Gastroesophageal sphincter (tissue), 4 donors: ENCODE data around the gene SORL1-AS1.

Experiments
- ATAC-seq: fragments of 150-250 bp; one replicate; pipeline ENCODE4 v1.9.1; 2016; ENCODE audit warnings: mild to moderate bottlenecking, moderate library complexity
- H3K27ac ChIP-seq, 4 donors: fragments of 200-600 bp; sonication (generic) in 3 of 4; 1 replicate in 3 of 4; 2 replicates in 1 of 4; pipeline ENCODE4 v1.5.1; 2016 to 2019
- H3K27me3 ChIP-seq: fragments of 200-600 bp; sonication (generic); one replicate; pipeline ENCODE4 v1.5.1; 2019
- H3K36me3 ChIP-seq, 2 donors: fragments of 200-600 bp; sonication (generic); one replicate each; pipeline ENCODE4 v1.5.1; 2019; ENCODE audit warnings: control low read depth in 1 of 2
- H3K4me1 ChIP-seq, 3 donors: fragments of 200-600 bp; sonication (generic); 1 replicate in 2 of 3; 2 replicates in 1 of 3; pipeline ENCODE4 v1.5.1; 2016 to 2019; ENCODE audit warnings: control low read depth in 2 of 3
- H3K4me3 ChIP-seq, 2 donors: fragments of 200-600 bp; sonication (generic); one replicate each; pipeline ENCODE4 v1.5.1; 2019; ENCODE audit warnings: mild to moderate bottlenecking in 1 of 2, moderate library complexity in 1 of 2
- H3K9me3 ChIP-seq, 3 donors: fragments of 200-600 bp; sonication (generic); one replicate each; pipeline ENCODE4 v1.5.1; 2017 to 2019; ENCODE audit warnings: control low read depth in 2 of 3
- EP300 ChIP-seq: sonication (generic); formaldehyde crosslinking; IDR thresholded peaks from one replicate; pipeline ENCODE4 v1.6.1; 2017; ENCODE audit warnings: antibody characterized with exemption, mild to moderate bottlenecking
- POLR2A ChIP-seq, 2 donors: fragments of 450-650 bp; IDR thresholded peaks; one replicate each; pipeline ENCODE4 v1.6.1; 2017; ENCODE audit warnings: antibody characterized with exemption in 2 of 2, mild to moderate bottlenecking in 2 of 2, moderate library complexity in 1 of 2
- POLR2AphosphoS5 ChIP-seq: sonication (generic); formaldehyde crosslinking; IDR thresholded peaks from one replicate; pipeline ENCODE4 v1.6.1; 2017; ENCODE audit warnings: antibody characterized with exemption
- WGBS, 2 donors: methylation state at CpG; one replicate each; pipeline ENCODE4 v1.1.5; 2018; ENCODE audit warnings: low coverage in 1 of 2; 5-methylcytosine and 5-hydroxymethylcytosine counted together
- TF ChIP-seq, protein P1 (sequence below), 4 experiments: fragments of 200-600 bp in 2 of 4; fragments of 450-650 bp in 2 of 4; sonication (generic) in 1 of 4; IDR thresholded peaks; one replicate each; pipeline ENCODE4 v1.5.1; 2017 to 2019; ENCODE audit warnings: antibody characterized with exemption in 4 of 4, mild to moderate bottlenecking in 2 of 4, moderate library complexity in 2 of 4

The SORL1-AS1 gene

GRCh38 chr11:121437686-121438078 lies 15.1 kb downstream of the SORL1-AS1 start:
- H3K27me3 ChIP-seq, result no peaks in the 10 kb centered on the region
- no peak for ATAC-seq
- H3K4me1 ChIP-seq, result peaks cover 0 to 8% (median 0%) of the 10 kb centered on the region in 3 donors
- H3K4me3 ChIP-seq, result no peak overlapping the region
- no peak overlapping the region for H3K27ac ChIP-seq
- TF ChIP-seq, protein P1, sequence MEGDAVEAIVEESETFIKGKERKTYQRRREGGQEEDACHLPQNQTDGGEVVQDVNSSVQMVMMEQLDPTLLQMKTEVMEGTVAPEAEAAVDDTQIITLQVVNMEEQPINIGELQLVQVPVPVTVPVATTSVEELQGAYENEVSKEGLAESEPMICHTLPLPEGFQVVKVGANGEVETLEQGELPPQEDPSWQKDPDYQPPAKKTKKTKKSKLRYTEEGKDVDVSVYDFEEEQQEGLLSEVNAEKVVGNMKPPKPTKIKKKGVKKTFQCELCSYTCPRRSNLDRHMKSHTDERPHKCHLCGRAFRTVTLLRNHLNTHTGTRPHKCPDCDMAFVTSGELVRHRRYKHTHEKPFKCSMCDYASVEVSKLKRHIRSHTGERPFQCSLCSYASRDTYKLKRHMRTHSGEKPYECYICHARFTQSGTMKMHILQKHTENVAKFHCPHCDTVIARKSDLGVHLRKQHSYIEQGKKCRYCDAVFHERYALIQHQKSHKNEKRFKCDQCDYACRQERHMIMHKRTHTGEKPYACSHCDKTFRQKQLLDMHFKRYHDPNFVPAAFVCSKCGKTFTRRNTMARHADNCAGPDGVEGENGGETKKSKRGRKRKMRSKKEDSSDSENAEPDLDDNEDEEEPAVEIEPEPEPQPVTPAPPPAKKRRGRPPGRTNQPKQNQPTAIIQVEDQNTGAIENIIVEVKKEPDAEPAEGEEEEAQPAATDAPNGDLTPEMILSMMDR (IDR thresholded peaks at IDR 0.05), result no peak
- TF ChIP-seq POLR2AphosphoS5 (no peak), EP300 (no peak), POLR2A (IDR thresholded peaks at IDR 0.05) (no peak)
- WGBS, 2 donors, result 81% methylated on average over 4 of the region's 4 CpGs
- H3K9me3 ChIP-seq, result no peaks in the 10 kb centered on the region
- no peaks in the 10 kb centered on the region for H3K36me3 ChIP-seq

- TF ChIP-seq POLR2A (IDR thresholded peaks at IDR 0.05) (no peak), EP300 (no peak), POLR2AphosphoS5 (no peak)
- TF ChIP-seq, protein P1 (IDR thresholded peaks at IDR 0.05), result no peak
- Histone ChIP-seq H3K4me1 (peaks cover 0 to 8% (median 0%) of the 10 kb centered on the region in 3 donors), H3K36me3 (no peaks in the 10 kb centered on the region), H3K9me3 (no peaks in the 10 kb centered on the region), H3K27me3 (no peaks in the 10 kb centered on the region), H3K4me3 (no peak overlapping the region), H3K27ac (no peak overlapping the region)
- ATAC-seq, result no peak
Observed at GRCh38 chr11:121437018-121437685, 15.6 kb downstream of the SORL1-AS1 start.

- WGBS, 2 donors, result 83 to 93% methylated on average over 1 to 3 of the region's 3 CpGs
- no peaks in the 10 kb centered on the region for H3K9me3 ChIP-seq
- no peak for ATAC-seq
Observed at GRCh38 chr11:121435551-121436511, 16.9 kb downstream of the SORL1-AS1 start.

DNA sequence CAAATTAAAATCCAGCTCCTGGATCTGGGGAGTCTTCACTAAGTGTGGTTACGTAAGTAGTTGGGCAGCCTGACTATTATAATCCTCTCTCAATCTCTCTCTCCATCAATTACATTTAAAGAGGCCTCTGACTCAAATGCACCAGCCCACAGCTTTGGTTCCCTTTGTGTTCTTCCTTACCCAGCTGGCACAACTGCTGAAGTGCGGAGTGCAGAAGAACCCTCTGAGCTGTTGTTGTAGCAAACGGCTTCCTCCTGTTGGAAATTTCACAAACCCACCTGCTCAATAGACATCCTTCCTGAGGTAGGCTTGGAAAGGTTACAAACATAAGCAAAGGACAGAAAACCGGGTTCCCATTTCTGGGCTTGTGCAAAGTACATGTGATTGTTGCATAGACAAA lies 17.6 kb downstream of the SORL1-AS1 start:
- H3K27me3 ChIP-seq, result no peaks in the 10 kb centered on the region
- no peaks in the 10 kb centered on the region for H3K36me3 ChIP-seq
- 61 to 69% methylated on average over 3 to 4 of the region's 4 CpGs for WGBS, 2 donors
- H3K27ac ChIP-seq, result no peak overlapping the region
- TF ChIP-seq POLR2A (IDR thresholded peaks at IDR 0.05) (no peak), POLR2AphosphoS5 (no peak), EP300 (no peak)
- TF ChIP-seq, protein P1 (IDR thresholded peaks at IDR 0.05), result no peak
- ATAC-seq, result no peak
- H3K4me3 ChIP-seq, result no peak overlapping the region
- H3K4me1 ChIP-seq, result peaks cover 0 to 3% (median 0%) of the 10 kb centered on the region in 3 donors
- H3K9me3 ChIP-seq, result no peaks in the 10 kb centered on the region

More at GRCh38 chr11:121435551-121436511, 16.9 kb downstream of the SORL1-AS1 start:
- H3K27ac ChIP-seq, result no peak overlapping the region
- peaks cover 0 to 3% (median 0%) of the 10 kb centered on the region in 3 donors for H3K4me1 ChIP-seq
- H3K27me3 ChIP-seq, result no peaks in the 10 kb centered on the region
- H3K4me3 ChIP-seq, result no peak overlapping the region
- no peaks in the 10 kb centered on the region for H3K36me3 ChIP-seq
- no peak for TF ChIP-seq POLR2A (IDR thresholded peaks at IDR 0.05)
- TF ChIP-seq POLR2AphosphoS5, result no peak
- TF ChIP-seq EP300, result no peak
- TF ChIP-seq, protein P1 (IDR thresholded peaks at IDR 0.05), result no peak
